MM.1S (cell line): Measurements from ENCODE around the gene LY86.
"Not testable (repeated sequence)": the region's sequence is repeated elsewhere in the genome, so short reads cannot be mapped to it uniquely, and the experiment has no call there.

ENCODE experiments used
- DNase-seq: peaks from one replicate; pipeline ENCODE4 v3.0.0-alpha.2; 2015
- H2AFZ ChIP-seq: fragments of 300-600 bp; sonication (generic); 2 replicates; pipeline ENCODE4 v1.6.0; 2016; ENCODE audit warnings: antibody characterized with exemption, low read length
- H3F3A ChIP-seq: fragments of 300-600 bp; sonication (generic); 2 replicates; pipeline ENCODE4 v1.6.1; 2016; ENCODE audit warnings: mild to moderate bottlenecking, antibody characterized with exemption, low read length, moderate library complexity, mixed read lengths; ENCODE audit not compliant: insufficient read depth
- H3K27ac ChIP-seq: fragments of 300-600 bp; sonication (generic); 2 replicates; pipeline ENCODE4 v1.5.1; 2016; ENCODE audit warnings: mild to moderate bottlenecking, low read length
- H3K27me3 ChIP-seq: fragments of 300-600 bp; sonication (generic); replicated peaks from 2 replicates; pipeline ENCODE4 v1.6.0; 2016; ENCODE audit warnings: low read length; ENCODE audit not compliant: insufficient read depth
- H3K36me3 ChIP-seq: fragments of 300-600 bp; sonication (generic); replicated peaks from 2 replicates; pipeline ENCODE4 v1.6.1; 2016; ENCODE audit warnings: mild to moderate bottlenecking, low read length, mixed read lengths; ENCODE audit not compliant: insufficient read depth
- H3K4me1 ChIP-seq: fragments of 300-600 bp; sonication (generic); 2 replicates; pipeline ENCODE4 v1.6.1; 2016; ENCODE audit warnings: low read length, mixed read lengths
- H3K4me2 ChIP-seq: fragments of 300-600 bp; sonication (generic); 2 replicates; pipeline ENCODE4 v1.6.0; 2016; ENCODE audit warnings: low read depth, low read length
- H3K4me3 ChIP-seq: fragments of 300-600 bp; sonication (generic); 2 replicates; pipeline ENCODE4 v1.5.1; 2016; ENCODE audit warnings: low read length, mixed read lengths
- H3K79me2 ChIP-seq: fragments of 300-600 bp; sonication (generic); 2 replicates; pipeline ENCODE4 v1.6.1; 2016; ENCODE audit warnings: mixed run types, low read length, mixed read lengths
- H3K9ac ChIP-seq: fragments of 300-600 bp; sonication (generic); 2 replicates; pipeline ENCODE4 v1.6.1; 2016; ENCODE audit warnings: low read length, mixed read lengths
- H3K9me2 ChIP-seq: fragments of 300-600 bp; sonication (generic); replicated peaks from 2 replicates; pipeline ENCODE4 v1.6.1; 2016; ENCODE audit warnings: mild to moderate bottlenecking, low read length, mixed read lengths; ENCODE audit not compliant: insufficient read depth
- H3K9me3 ChIP-seq: fragments of 300-600 bp; sonication (generic); replicated peaks from 2 replicates; pipeline ENCODE4 v1.6.1; 2016; ENCODE audit warnings: mild to moderate bottlenecking, low read length, mixed read lengths; ENCODE audit not compliant: insufficient read depth
- H4K20me1 ChIP-seq: fragments of 300-600 bp; sonication (generic); 2 replicates; pipeline ENCODE4 v1.6.1; 2016; ENCODE audit warnings: mild to moderate bottlenecking, low read length, moderate library complexity, mixed read lengths; ENCODE audit not compliant: insufficient read depth
- CTCF ChIP-seq: fragments of 300-600 bp; sonication (generic); IDR thresholded peaks from 2 replicates; pipeline ENCODE4 v1.5.1; 2016; ENCODE audit warnings: antibody characterized with exemption, low read length, mixed read lengths
- EZH2 ChIP-seq: fragments of 300-600 bp; sonication (generic); optimal IDR thresholded peaks from 2 replicates; pipeline ENCODE3; 2017; ENCODE audit warnings: low read depth, mild to moderate bottlenecking, antibody characterized with exemption, low read length, mixed read lengths
- EZH2phosphoT487 ChIP-seq: fragments of 300-600 bp; sonication (generic); IDR thresholded peaks from 2 replicates; pipeline ENCODE4 v1.6.1; 2018; ENCODE audit warnings: antibody characterized with exemption, low read length

LY86 gene

GRCh38 chr6:6611486-6611885, 23.0 kb downstream of the LY86 start:
- H3F3A ChIP-seq, result peaks cover 28% of the 10 kb centered on the region
- H3K79me2 ChIP-seq, result no peaks in the 10 kb centered on the region
- H3K9me3 ChIP-seq, result no peaks in the 10 kb centered on the region
- H3K4me2 ChIP-seq, result 0 out of 2 replicates have a peak overlapping the region, but pooled peaks have one; percentile 87
- no peak overlapping the region for H3K4me3 ChIP-seq
- H4K20me1 ChIP-seq, result no peaks in the 10 kb centered on the region
- DNase-seq, result no peak
- peaks cover 45% of the 10 kb centered on the region for H3K4me1 ChIP-seq
- H3K27ac ChIP-seq, result peak overlapping the region; percentile 95; the same call in 1 of the 2 replicates
- no peaks in the 10 kb centered on the region for H3K27me3 ChIP-seq
- no peaks in the 10 kb centered on the region for H3K36me3 ChIP-seq
- no peak overlapping the region for H2AFZ ChIP-seq
- no peak overlapping the region for H3K9ac ChIP-seq
- no peaks in the 10 kb centered on the region for H3K9me2 ChIP-seq
- TF ChIP-seq EZH2, result no peak
- no peak for TF ChIP-seq EZH2phosphoT487
- TF ChIP-seq CTCF, result no peak

- no peak overlapping the region for H2AFZ ChIP-seq
- H3F3A ChIP-seq, result peaks cover 30% of the 10 kb centered on the region
These were observed 23.8 kb downstream of the LY86 start for GRCh38 chr6:6612308-6612707.

GRCh38 chr6:6613103-6613718, 24.7 kb downstream of the LY86 start:
- H2AFZ ChIP-seq, H3K27ac ChIP-seq, H3K4me2 ChIP-seq, H3K9me3 ChIP-seq, H3K79me2 ChIP-seq, H3K36me3 ChIP-seq, DNase-seq, H3K9me2 ChIP-seq, H4K20me1 ChIP-seq, H3K4me3 ChIP-seq, H3K9ac ChIP-seq, H3K27me3 ChIP-seq: not testable (repeated sequence)
- H3K4me1 ChIP-seq, result peaks cover 56% of the 10 kb centered on the region
- peaks cover 30% of the 10 kb centered on the region for H3F3A ChIP-seq

More at GRCh38 chr6:6612308-6612707, 23.8 kb downstream of the LY86 start:
- no peak for DNase-seq
- TF ChIP-seq EZH2 (no peak), CTCF (no peak), EZH2phosphoT487 (no peak)
- Histone ChIP-seq H3K4me1 (peaks cover 53% of the 10 kb centered on the region), H3K36me3 (no peaks in the 10 kb centered on the region), H3K27ac (no peak overlapping the region), H3K9me3 (no peaks in the 10 kb centered on the region), H3K79me2 (no peaks in the 10 kb centered on the region), H3K27me3 (no peaks in the 10 kb centered on the region), H3K4me2 (no peak overlapping the region), H4K20me1 (no peaks in the 10 kb centered on the region), H3K9me2 (no peaks in the 10 kb centered on the region), H3K4me3 (no peak overlapping the region), H3K9ac (no peak overlapping the region)

DNA sequence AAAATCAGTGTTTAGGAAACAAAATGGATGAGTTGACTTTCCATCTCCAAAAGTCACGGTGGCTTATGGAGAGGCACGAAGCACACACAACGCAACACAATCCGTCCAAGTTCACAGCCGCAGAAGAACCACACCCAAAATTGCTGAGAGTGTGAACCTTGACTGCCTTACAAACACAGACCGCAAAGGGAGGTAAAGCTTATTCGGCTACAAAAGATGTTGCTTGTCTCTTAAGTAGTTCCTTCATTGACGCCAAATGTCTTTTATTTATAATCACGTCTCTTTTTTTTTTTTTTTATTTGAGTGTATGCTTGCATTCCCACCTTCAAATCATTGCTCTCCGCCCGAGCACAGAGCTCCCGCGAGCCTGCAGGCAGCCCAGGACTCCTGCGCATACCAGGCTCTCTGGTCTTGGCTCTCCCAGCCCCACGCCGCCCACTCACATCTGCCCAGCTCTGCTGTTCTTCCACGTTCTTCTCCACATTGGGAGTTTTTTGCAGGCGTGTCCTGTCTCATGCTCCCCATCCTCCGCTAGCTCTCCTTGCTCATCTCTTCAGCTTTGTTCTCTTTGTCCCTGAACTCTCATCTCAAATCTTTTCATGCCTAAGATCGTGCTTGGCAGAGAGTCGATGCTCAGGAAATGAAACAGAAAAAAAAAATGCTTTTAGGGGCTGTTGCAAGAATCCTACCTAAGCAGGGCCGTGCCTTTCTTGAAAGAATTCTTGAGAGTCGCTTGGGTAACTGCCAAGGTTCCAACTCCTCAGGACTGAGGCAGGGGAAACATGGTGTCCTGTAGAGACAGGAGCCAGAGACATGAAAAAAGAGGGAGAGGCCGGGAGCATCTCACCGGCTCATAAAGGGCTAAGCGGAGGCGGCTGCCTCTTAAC, 25.8 kb downstream of the LY86 start:
- Histone ChIP-seq H3K9me3 (no peaks in the 10 kb centered on the region), H4K20me1 (no peaks in the 10 kb centered on the region), H3K27ac (no peak overlapping the region), H3K36me3 (no peaks in the 10 kb centered on the region), H3K79me2 (no peaks in the 10 kb centered on the region), H3K4me3 (no peak overlapping the region), H2AFZ (no peak overlapping the region), H3K4me2 (no peak overlapping the region), H3K4me1 (peaks cover 48% of the 10 kb centered on the region), H3F3A (peaks cover 26% of the 10 kb centered on the region), H3K27me3 (no peaks in the 10 kb centered on the region), H3K9ac (no peak overlapping the region), H3K9me2 (no peaks in the 10 kb centered on the region)
- TF ChIP-seq CTCF, result no peak
- TF ChIP-seq EZH2phosphoT487, result no peak
- TF ChIP-seq EZH2, result no peak
- no peak for DNase-seq
